GM21576 (cell line): ENCODE results near the gene GPR157.

ENCODE experiments used
- ATAC-seq: cut with Tn5 transposase; IDR thresholded peaks from one replicate; pipeline ENCODE4 v1.9.1; 2021; ENCODE audit warnings: mild to moderate bottlenecking, moderate library complexity; ENCODE audit not compliant: unreplicated experiment

GPR157 gene

DNA sequence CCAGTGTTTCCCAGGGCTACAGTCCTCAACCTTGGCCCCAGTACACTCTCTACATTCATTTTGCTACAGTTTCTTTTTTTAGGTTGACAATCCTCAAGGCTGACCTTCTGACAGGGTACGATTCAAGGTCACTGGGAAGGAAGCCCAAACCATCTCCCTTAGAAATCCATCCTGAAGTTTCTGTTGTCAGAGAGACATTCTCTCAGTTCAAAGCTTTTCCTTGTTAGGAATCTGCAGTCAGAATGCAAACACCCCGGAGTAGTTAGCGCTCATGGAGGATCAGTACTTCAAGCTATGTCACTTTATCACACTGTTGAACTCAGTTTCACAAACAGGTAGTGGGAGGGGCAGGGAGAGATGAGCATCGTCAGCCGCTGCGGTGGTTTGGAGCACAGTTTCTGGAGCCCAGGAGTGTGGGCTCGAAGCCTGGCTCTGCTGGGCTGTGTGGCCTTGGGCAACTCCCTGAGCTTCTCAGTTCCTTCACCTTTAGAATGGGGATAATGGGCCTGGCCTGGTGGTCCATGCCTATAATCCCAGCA is 63.6 kb downstream of the GPR157 start:
- no peak for ATAC-seq

DNA sequence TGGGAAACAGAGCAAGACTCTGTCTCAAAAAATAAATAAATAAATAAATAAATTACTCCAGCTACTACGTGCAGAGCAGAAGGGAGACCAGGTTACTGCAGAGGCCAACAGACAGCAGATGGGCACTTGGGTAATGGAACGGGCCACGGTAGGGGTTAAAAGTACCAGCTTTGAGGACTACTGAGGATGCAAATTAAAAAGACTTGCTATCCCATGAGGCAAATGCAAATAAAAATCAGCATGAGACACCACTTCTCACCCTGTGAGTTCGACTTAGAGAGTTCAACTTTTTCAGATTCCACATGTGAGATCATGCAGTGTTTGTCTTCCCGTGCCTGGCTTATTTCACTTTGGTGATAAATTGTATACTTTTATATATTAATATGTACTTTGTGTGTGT is 66.1 kb downstream of the GPR157 start:
- no peak for ATAC-seq

DNA sequence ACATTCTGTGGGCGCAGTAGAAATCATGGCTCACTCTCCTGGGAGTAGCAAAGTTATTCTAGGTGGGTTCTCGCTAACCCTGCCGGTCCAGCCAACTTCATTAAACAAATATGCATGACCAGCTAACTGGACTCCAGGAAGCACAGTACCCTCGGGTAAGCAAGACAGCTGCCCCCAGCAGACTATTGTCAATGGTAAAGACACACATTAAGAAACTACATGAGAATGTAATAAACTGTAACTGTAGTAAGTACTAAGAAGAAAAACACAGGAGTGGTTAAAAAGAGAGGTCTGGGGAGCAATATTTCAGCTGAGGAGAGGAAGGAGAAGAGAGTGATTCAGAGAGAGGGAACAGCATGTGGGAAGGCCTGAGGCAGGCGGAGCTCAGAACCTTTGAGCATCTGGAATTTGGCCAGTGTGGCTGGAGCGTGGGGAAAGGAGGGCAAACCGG is 66.9 kb downstream of the GPR157 start:
- ATAC-seq = no peak

DNA sequence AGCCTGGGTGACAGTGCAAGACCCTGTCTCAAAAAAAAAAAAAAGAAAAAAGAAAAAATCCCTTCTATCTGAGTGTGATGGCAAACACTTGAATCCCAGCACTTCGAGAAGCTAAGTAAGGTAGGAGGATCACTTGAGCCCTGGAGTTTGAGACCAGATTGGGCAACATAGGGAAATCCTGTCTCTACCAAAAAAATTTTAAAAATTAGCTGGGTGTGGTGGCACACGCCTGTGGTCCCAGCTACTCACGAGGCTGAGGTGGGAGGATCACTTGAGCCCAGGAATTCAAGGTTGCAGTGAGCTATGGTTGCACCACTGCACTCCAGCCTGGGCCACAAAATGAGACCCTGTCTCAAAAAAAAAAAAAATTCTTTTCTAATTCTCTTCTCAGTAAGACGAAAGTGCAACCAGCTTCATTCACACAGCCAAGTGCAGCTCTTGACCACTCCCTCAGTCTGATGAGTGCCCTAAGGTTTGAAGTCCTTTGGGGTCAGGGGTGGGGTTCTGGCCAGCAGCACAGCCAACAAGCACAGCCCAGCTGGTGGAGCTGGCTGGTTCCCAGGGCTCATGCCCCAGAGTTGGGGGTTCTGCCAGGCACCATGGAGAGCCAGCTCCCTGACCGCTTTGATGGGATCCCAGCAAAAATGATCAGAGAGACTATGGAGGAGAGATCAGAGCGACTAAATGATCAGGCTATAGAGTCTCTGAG is 67.5 kb downstream of the GPR157 start:
- ATAC-seq = no peak

DNA sequence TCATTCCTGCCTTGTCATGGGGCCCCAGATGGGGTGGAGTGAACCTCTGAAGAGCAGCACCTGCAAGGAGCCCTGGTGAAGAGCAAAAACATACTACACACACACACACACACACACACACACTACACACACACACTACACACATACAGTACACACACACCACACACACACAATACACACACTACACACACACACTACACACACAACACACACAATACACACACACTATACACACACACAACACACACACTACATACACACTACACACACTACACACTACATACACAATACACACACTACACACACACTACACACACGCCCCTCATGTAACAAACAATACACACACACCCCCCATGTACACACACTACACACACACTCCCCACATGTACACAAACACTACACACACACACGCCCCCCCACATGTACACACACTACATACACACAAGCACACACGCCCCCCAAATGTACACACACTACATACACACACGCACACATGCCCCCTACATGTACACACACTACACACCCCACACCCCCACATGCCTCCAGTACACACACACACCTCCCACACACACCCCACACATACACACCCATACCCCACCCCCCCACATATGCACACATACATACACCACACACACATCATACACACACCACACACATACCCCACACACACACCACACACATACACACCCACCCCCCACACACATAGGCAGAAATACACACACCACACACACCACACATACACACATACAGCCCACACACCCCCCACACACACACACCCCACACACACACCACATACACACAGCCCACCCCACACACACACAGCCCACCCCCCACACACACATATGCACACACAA is 68.8 kb downstream of the GPR157 start:
- no peak for ATAC-seq

DNA sequence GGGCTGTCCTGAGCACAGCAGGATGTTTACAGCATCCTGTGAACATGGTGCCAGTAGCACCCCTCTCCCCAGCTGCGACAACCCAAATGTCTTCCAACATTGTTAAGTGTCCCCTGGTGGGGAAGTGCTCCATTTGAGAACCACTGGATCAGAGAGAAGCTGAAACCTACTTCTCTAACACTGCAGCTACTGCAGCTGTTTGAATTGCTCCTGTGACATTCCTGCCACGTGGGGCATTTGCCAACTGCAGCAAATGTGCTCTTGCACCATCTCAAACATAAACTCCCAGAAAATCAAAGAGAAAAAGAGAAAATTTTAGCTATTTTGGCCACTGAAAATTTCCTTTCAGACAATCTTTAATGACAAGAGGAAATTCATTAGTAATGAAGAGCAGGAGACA is 70.4 kb downstream of the GPR157 start:
- ATAC-seq = no peak

DNA sequence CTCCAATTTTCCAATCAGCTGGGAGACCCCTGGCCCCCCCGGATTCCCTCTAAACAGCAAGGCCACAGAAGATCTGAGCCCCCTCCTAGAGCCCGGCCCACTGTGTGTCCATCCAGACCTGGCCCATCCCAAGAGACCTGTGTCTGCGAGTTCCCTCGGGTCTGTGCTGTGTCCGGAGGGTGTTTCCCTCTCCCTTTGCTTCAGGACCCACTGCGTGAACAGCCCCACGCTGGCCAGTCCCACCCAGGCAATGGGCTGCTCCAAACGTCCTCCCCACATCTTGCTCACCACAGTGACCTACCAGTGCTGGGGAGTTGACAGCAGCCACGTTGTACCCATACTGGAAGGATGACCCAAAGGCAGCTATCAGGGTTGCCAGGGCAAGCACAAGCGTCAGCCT is 71.1 kb downstream of the GPR157 start:
- ATAC-seq = no peak

DNA sequence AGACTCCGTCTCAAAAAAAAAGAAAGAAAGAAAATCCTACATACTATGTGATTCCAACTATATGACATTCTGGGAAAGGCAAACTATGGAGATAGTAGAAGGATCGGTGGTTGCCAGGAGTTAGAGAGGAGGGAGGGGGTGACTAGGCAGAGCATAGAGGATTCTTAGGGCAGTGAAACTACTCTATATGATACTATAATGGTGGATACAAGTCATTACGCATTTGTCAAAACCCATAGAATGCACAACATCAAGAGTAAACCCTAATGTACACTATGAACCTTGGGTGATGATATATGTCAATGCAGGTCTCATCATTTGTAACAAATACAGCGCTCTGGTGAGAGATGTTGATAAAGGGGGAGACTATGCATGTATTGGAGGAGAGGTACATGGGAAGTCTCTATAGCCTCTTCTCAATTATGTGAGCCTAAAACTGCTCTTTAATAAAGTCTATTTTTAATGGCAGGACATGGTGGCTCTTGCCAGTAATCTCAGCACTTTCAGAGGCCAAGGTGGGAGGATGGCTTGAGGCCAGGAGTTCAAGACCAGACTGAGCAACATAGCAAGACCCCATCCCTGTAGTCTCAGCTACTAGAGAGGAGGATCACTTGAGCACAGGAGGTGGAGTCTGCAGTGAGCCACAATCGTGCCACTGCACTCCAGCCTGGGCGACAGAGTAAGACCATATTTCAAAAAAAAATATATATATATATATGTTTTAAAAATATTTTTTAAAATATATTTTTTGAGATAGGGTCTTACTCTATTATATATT is 76.4 kb downstream of the GPR157 start:
- no peak for ATAC-seq

DNA sequence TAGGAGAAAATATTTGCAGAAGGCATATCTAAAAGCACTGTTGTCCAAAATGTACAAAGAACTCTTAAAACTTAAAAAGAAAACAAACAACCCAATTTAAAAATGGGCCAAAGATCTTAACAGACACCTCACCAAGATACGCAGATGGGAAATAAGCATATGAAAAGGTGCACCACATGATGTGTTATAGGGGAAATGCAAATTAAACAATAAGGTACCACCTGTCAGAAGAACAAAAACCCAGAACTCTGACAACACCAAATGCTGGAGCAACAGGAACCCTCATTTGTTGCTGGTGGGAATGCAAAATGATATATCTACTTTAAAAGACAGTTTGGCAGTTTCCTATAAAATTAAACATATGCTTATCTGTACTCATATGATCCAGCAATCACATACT is 77.5 kb downstream of the GPR157 start:
- no peak for ATAC-seq

DNA sequence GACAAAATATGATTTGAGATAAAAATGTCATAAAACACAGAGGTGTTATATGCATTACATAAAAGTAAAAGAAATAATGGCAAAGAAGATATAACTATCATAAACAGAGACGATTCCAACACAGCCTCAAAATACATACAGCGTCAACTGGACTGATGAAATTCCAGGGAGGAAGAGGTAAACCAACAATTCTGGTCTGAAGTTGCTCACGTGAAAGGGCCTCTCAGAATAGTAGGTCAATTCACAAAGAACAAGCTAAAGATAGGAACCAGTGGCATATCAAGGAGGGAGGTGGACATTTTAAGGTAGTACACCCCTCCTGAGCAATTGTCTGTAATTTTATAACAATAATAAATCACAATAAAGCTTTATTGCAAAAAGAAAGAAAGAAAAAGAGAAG is 78.1 kb downstream of the GPR157 start:
- no peak for ATAC-seq
